Measurements from ENCODE around the gene TFDP1.

Gene TFDP1

DNA sequence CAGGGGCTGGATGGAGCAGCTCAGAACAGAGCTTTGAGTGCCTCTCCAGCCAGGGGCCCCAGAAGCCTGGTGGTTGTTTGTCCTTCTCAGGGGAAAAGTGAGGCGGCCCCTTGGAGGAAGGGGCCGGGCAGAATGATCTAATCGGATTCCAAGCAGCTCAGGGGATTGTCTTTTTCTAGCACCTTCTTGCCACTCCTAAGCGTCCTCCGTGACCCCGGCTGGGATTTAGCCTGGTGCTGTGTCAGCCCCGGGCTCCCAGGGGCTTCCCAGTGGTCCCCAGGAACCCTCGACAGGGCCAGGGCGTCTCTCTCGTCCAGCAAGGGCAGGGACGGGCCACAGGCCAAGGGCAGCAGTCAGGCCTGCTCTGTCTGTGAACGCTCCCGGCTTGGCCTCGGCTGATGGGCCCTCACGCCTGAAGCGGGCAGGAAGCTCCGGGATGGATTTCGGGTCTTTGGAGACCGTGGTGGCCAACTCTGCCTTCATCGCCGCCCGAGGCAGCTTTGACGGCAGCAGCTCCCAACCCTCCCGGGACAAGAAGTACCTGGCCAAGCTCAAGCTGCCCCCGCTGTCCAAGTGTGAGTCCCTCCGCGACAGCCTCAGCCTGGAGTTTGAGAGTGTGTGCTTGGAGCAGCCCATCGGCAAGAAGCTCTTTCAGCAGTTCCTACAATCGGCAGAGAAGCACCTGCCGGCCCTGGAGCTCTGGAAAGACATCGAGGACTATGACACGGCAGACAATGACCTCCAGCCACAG is 82.6 kb downstream of the TFDP1 start, which contains the start of gene GRK1:
TSS of gene GRK1 (plus strand) at position 269 of the 751 bp plus-strand sequence. CDS start at position 437, 168 bp downstream.
- DNase-seq (ENCODE audit: low spot score): no peak

DNA sequence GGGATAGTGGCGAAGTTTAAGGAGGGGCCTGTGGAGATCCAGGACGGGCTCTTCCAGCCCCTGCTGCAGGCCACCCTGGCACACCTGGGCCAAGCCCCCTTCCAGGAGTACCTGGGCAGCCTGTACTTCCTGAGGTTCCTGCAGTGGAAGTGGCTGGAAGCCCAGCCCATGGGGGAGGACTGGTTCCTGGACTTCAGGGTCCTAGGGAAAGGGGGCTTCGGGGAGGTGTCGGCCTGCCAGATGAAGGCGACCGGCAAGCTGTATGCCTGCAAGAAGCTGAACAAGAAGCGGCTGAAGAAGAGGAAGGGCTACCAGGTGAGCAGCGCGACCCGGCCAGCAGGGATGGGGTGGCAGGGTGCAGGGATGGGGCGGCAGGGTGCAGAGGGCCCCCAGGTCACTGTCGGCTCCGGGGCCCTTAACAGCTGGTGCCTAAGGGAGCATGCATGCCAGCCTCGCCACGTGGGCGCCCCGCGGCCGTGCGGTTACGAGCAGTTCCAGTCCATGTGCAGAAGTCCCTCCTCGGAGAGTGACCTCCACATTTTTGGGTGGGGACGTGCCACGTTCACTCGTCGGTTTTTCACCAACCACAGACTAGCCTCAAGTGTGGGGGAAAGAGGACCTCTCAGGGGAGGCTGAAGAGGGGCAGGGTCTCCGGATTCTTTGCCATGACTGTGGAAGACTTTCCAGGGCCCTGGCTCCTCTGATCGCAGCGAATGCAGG is 83.4 kb downstream of the TFDP1 start:
- DNase-seq (ENCODE audit: low spot score): no peak

DNA sequence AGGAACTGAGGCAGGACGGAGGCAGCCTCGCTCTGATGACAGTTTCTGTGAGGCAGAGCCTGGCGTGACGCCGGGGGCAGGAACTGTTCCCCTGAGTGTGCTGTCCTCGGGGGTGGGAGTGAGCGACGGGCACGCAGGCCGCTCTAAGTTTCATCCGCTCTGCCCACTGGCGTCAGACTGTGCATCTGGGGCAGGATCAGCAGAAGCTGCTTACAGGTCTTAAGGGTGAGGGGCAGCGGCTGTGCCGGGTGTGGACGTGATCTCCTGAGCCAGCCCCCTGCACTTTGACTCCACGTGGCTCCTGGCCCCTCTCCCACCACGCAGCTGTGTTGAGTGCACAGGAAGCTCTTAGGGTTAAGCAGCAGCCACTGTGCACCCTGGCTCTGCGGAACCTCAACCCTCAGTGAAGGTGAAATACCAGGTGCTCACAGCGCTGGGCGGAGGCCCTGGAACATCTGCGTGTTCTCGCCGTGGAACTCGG is 84.0 kb downstream of the TFDP1 start:
- DNase-seq (ENCODE audit: low spot score): no peak

DNA sequence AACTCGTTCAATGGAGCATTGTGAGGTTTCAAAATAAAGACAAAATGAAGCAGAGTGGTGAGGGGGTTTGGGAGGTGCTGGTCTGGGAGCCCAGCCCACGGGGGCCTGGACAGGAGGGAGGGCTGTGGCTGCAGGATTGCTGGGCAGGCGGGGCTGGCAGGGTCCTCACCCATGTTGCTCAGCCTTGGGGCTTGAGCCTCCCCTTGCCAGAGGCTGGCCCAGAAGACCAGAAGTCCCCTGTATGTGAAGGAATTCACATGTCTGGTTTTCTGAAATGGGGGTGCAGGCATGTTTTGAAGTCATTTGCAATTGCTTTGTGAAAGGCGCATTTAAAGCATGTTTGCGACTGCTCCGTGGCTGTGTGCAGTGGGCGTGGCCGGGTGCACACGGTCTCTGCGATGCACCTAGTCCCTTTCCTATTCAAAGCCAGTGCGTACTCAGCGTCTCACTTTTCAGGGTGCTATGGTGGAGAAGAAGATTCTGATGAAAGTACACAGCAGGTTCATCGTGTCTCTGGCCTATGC is 84.7 kb downstream of the TFDP1 start:
- DNase-seq (ENCODE audit: low spot score): no peak

DNA sequence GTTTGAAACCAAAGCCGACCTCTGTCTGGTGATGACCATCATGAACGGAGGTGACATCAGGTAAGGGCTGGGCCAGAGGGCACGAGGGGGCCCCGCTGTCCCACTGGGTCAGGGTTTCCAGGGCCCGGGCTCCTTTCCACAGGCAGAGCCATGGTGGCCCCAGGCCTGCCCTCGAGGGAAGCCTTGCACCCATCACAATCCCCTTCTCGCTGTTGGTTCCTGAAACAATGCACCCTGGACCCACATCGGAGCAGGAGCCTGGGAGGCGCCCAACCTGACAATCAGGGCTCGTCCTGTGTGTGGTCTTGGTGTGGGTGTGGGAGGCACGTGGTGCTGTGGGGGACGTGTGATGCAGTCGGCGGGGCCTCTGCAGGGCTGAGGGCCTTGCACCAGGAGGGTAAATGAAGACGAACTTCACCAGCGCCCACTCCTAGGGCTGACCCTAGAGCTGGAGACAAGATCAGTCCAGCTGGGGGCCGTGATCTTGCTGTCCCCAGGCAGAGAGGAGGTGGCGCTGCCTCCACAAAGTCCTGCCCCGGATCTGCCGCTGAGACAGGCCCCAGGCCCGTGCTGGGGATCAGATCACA is 85.3 kb downstream of the TFDP1 start:
- no peak for DNase-seq (ENCODE audit: low spot score)

DNA sequence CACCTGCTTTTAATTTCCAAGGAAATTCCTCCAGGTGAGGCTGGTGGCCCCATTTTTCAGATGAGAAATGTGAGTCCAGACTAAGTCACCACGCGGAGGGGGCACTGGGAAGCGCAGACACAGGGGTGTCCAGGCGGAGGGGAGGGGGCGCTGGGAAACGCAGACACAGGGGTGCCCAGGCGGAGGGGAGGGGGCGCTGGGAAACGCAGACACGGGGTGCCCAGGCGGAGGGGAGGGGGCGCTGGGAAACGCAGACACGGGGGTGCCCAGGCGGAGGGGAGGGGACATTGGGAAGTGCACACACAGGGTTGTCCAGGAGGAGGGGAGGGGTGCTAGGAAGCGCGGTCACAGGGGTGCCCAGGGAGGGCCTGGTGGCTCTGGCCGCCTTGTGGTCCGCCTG is 86.0 kb downstream of the TFDP1 start:
- no peak for DNase-seq (ENCODE audit: low spot score)

DNA sequence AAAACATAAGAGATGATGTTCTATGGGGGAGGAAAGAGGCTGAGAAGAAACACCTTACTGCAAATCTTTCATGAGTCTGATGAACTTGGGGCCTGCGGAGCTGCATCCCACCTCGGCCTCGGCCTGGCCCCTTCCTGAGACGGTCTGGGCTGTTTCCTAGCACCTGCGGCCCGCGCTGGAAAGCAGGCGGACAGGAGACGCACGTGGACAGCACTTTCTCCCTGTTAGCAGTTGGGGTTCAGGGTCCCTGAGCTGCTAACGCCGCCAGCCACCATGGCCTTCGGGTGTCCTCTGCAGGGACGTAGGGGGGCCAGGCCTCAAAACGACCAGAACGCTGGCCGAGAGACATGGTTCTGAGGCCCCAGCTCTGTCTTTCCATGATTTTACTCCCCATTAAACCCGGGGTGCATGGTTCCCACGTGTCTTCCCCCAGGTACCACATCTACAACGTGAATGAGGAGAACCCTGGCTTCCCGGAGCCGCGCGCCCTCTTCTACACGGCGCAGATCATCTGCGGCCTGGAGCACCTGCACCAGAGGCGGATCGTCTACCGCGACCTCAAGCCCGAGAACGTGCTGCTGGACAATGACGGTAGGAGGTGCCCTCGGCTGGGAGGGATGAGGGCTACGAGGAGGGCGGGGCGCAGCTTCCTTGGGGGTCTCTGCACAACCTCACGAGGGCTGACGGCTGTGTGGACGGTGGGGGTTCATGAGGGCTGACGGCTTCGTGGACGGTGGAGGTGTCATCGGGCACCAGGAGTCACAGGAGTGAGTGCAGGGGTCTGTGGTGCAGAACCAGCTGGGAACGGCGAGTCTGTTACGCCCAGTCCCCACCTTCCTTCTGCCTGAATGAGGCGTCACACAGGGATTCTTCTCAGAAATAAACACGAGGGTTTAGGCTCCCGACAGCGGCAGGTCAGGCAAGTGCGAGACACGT is 86.8 kb downstream of the TFDP1 start:
- no peak for DNase-seq (ENCODE audit: low spot score)

DNA sequence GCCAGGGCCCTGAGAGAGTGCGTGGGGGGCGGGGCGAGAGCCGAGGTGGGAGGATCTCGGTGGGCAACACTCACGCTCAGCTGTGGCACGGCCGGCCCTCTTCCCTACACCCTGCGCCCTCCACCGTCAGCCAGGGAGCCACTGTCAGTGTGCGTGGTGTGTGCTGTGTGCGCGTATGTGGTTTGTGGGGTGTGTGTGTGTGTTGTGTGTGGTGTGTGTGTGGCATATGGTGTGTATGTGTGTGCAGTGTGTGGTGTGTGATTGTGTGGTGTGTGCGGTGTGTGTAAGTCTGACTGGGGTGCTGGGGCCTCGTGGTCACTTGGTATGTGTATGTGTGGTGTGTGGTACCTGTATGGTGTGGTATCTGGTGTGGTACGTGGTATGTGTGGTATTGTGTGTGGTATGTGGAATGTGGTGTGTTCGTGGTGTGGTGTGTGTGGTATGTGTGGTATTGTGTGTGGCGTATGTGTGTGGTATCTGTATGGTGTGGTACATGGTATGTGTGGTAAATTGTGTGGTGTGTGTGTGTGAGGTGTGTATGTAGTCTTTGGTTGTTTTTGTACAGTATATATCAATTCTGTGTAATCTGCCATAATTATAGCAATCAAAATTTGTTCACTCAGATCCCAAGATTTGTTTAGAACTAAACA is 87.6 kb downstream of the TFDP1 start:
- no peak for DNase-seq (ENCODE audit: low spot score)

Data from hepatic stellate cell (primary cell).